GM19397 (cell line): ENCODE results near the gene CDC25B.

Source experiments
- ATAC-seq: cut with Tn5 transposase; IDR thresholded peaks from one replicate; pipeline ENCODE4 v1.9.1; 2021; ENCODE audit warnings: mild to moderate bottlenecking, moderate library complexity; ENCODE audit not compliant: unreplicated experiment

CDC25B gene

DNA sequence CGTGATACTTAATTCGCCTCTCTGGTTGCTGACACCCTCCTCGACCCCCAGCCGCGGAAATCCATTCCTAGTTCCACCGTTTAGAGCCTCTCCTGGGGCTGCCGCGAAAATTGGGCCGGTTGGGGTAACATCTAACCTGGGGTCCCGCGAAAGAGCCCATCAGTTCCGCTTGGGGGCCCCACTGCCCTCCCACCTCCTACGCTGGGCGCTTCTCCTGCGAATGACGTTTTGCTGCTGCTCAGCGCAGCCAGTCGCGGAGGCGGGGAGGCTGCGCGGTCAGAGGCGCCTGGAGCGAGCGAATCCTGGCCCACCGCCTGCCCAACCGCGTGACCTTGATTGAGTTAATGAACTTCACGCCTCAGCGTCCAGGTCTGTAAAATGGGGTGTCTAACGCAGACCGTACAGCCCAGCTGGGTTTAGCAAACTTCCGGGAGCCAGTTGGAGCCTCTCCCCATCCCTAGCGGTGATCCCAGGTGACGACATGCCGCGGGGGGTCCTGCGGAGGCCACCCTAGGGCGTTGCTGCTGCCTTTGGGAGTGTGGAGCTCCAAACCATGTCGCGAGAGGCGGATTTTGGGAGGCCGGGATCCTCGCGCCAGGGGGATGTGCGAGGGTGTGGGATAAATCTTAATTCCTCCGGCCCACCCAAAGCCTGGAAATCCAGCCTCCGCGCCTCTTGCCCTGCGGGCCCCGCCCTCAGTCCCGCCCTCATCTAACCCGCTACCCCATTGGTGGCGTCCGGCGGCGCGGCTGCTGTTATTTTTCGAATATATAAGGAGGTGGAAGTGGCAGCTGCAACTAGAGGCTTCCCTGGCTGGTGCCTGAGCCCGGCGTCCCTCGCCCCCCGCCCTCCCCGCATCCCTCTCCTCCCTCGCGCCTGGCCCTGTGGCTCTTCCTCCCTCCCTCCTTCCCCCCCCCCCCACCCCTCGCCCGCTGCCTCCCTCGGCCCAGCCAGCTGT lies at the start of gene CDC25B:
Gene CDC25B, plus strand, starts transcription at position 800 of the 958 bp plus-strand sequence. CDS start 222 bp downstream, outside the sequence.
- peak; percentile 67 for ATAC-seq

DNA sequence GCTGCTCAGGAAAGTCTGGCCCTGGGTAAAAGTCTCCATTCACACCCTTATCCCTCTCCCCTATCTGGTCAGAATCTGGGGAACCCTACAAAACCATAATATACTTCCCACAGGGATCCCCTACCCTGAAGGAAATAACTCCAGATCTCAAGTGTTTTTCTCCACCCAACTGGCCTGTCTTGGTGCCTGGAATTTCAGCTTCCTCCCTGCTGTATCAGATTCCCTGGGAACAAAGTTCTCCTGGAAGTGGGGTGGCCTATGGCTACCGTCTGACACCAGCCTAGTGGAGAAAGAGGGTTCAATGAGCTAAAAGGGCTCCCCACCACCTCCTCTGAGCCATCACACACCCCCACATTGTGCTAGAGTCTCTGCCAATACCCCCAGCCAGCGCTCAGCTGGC lies 48.6 kb upstream of the CDC25B start:
- no peak for ATAC-seq

DNA sequence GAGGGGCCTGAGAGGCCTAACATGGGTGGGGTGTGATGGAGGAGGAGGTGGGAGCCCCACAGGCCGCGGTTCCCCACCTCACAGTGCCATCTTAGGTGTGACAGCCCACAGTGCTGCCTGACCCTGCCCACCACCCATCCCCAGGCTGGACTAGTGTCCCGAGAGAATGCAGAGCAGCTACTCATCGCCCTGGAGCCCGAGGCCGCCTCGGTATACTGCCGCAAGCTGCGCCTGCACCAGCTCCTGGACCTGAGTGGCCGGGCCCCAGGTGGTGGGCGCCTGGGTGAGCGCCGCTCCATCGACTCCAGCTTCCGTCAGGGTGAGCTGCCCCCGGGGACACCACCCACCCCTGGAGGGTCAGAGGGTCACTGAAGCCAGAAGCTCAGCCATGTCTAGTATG lies 48.0 kb upstream of the CDC25B start:
- ATAC-seq, result no peak

DNA sequence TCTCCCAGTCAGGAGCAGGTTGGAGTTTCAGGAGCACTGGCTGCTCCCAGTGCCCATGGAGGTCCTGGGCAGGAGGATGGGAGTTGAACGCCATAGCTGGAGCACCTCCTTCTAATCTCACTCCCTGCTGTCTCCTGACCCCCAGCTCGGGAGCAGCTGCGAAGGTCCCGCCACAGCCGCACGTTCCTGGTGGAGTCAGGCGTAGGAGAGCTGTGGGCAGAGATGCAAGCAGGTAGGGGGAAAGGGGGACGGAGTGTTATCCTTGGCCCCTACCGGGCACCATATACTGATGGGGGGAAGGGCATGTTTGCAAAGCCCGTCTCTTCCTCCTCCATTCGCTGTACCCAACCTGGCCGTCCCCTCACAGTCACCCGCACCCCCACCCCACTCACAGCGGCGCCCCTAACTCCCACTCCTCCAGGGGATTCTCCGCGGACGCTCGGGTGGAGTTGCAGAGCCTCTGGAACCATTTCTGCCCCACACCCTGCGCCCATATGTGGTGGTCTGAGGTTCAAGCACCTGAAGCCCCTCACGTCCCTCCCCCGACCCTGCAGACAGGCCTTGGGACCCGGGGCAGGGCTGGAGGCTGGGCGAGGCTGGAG lies 46.9 kb upstream of the CDC25B start:
- no peak for ATAC-seq

DNA sequence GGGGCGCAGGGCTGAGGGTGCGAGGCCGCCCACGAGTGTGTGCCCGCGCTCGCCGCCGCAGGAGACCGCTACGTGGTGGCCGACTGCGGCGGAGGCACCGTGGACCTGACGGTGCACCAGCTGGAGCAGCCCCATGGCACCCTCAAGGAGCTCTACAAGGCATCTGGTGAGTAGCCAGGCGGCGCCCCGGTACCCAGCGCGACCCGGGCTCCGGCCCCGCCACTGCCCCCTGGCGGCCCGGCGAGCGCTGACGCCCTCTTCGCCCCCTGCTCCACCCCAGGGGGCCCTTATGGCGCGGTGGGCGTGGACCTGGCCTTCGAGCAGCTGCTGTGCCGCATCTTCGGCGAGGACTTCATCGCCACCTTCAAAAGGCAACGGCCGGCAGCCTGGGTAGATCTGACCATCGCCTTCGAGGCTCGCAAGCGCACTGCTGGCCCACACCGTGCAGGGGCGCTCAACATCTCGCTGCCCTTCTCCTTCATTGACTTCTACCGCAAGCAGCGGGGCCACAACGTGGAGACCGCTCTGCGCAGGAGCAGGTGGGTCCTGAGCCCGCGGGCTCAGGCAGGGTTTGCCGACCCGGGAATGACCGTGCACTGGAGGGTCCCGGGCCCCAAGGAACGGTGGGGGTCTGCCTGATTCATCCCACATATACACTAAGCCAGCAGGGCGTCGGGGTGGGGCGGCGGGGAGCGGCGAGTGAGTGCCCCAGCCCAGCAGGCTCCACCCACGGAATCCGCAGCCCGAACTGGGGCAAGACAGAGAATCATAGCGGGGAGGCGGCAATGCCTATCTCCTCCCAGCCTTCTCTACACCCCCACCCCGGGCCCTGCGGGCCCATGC lies 46.2 kb upstream of the CDC25B start:
- ATAC-seq, result no peak

DNA sequence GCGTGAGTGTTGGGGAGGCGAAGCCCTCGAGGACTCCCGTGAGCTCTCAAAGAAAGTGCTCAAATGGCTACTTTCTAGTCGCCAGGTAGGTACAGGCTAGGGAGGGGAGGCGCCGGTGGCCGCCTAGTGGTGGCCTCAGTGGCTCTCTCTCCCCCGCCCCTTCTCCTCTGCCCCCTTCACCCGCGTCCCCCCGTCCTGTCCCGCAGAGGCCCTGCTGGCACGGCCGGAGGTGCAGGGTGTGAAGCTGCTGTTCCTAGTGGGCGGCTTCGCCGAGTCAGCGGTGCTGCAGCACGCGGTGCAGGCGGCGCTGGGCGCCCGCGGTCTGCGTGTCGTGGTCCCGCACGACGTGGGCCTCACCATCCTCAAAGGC lies 44.8 kb upstream of the CDC25B start:
- ATAC-seq, result no peak

DNA sequence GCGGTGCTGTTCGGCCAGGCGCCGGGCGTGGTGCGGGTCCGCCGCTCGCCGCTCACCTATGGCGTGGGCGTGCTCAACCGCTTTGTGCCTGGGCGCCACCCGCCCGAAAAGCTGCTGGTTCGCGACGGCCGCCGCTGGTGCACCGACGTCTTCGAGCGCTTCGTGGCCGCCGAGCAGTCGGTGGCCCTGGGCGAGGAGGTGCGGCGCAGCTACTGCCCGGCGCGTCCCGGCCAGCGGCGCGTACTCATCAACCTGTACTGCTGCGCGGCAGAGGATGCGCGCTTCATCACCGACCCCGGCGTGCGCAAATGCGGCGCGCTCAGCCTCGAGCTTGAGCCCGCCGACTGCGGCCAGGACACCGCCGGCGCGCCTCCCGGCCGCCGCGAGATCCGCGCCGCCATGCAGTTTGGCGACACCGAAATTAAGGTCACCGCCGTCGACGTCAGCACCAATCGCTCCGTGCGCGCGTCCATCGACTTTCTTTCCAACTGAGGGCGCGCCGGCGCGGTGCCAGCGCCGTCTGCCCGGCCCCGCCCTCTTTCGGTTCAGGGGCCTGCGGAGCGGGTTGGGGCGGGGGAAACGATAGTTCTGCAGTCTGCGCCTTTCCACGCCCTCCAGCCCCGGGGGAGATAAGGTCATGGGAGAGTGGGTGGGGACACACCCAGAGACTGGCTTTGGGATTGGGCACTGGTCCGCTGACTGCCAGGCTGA lies 44.3 kb upstream of the CDC25B start:
- ATAC-seq, result no peak

DNA sequence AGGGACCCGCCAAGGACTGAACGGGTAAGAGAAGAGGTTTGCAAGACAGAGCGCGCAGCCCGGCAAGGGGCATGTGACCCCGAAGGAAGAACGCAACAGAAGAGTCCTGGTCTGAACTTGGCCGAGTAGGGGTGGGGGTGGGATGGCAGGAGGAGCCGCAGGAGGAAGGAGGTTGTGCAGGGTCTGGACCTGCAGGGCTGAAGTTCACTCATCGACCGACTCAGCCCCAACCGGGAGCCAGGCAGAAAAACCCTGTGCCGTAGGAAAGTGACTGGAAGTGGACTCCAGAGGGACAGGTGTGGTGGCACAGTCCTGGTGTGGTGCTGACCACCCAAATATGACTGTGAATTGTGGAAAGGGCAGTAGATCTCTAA lies 43.7 kb upstream of the CDC25B start:
- ATAC-seq, result no peak

DNA sequence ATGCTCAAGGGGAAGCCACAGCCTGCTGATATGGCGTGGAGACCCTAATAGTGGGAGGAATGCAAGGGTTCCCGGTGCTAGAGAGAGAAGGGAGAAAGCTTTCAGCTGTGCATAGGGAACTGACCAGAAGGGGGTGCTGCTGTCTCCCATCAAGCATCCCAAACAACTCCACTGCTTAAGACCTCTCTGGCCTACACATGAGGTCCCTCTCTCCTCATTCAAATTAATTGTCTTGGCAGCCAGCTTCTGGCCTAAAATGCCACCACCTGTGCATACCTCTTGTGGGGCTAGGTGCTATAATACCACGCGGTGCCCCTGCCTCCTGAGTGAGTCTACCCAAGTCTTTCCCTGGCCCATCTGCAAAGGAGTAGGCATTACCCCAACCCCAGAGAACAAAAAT lies 43.0 kb upstream of the CDC25B start:
- ATAC-seq, result no peak

DNA sequence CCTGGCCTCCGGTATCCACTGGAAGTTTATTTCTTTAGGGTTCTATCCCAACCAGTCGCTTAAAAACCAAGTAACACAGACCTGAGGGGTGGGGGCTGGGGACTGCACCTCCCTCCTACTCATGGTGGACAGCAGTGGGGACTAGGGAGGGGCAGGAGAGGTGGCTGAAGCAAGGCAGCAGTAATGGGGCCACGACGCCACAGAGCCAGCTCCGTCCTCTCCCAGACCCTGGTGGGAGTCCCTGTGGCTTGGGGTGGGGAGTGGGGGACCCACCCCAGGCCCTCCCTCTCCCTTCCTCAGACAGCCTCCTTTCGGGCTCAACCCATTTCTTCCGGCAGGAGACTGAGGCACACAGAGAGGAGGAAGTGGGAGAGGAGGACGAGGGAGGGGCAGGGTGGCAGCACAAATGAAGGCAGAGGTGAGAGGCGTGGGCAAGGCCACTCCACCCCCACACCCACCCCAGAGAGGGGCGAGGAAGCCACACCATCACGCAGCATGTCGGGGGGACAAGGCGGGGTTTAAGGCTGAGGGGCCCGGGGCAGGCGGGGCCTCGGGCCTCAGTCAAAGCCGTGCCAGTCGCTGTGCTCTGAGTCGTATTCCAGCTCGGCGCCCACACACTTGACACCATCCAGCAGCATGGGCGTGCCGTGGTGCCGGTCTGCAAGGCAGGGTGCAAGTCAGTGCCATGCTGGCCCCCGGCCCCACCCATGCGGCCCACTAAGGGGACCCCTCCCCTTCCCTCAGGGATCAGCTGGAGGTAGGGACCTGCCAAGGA lies 42.4 kb upstream of the CDC25B start:
- ATAC-seq, result no peak

DNA sequence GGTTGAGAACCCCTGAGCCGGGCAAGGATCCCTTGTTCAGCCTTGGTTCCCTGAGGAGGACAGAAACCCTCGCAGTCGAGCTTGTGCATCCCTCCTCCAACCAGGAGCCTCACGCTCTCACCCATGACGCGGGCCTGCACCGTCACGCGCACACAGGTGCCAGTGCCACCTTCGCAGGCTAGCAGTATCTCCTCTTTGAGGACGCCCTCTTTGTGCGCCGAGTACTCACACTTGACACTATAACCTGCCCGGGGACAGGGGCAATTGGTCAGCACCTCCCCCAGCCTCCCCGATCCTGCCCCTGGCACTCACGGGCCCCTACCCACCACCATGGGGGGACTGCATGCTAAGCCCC lies 41.9 kb upstream of the CDC25B start:
- no peak for ATAC-seq

DNA sequence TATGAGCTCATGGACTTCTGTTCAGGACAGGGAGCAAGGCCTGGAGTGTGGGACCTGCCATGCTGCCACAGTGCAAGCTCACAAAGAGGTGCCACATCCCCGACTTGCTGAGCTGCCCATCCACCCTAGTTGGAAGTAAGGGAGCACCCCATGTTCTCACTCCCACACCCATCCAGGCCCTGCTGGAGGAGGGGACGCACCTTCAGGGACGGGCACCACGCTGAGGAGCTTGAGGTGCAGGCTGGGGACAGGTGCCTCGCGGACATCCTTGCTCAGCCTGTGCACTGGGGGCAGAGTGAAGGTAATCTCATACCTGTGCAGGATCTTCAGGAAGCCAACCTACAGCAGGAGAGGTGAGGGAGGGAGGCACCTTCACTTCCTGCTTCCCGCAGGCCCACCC lies 40.8 kb upstream of the CDC25B start:
- no peak for ATAC-seq

DNA sequence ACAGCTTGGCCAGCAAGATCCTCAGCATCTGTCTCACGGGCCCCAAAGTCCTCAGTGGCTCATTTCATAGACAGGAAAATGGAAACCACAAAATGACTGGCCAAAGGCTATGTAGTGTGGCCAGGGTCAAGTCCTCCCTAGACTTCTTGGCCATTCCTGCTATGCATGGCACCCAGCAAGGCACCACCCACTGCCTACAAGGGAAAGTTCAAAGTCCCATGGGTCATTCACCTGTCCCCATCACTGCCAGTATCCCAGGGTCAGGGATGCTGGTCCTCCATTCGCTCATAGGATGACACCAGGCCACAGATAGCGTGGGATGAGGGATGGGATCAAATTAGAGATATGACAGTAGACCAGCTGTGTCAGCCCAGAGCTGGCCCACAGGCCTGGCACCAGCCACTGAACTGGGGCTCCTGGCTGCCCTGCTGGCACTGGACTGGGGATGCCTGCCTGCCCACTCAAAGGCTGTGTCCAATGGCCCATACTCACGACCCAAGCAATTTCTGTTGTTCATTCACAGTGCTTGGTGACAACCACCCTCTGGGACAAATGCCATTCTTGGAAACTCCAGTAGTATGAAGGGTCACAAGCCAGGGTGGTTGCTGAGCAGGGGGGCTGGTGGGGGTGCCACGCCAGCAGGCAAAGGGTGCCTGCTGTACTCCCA lies 40.2 kb upstream of the CDC25B start:
- ATAC-seq, result no peak

DNA sequence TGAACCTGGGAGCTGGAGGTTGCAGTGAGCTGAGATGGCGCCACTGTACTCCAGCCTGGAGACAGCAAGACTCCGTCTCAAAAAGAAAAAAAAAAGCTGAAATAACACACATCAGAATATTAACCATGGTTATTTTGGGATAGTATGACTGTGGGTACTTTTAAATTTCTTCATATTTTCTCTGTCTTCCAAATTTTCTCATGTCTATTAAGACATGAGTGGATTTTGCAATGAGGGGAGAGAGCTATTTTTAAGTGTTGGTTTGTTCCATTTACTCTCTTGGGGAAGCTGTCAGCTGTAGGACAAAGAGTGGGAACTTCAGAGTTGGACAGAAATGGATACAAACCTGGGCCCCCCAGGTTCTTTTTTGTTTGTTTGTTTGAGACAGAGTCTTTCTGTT lies 38.8 kb upstream of the CDC25B start:
- ATAC-seq, result no peak

DNA sequence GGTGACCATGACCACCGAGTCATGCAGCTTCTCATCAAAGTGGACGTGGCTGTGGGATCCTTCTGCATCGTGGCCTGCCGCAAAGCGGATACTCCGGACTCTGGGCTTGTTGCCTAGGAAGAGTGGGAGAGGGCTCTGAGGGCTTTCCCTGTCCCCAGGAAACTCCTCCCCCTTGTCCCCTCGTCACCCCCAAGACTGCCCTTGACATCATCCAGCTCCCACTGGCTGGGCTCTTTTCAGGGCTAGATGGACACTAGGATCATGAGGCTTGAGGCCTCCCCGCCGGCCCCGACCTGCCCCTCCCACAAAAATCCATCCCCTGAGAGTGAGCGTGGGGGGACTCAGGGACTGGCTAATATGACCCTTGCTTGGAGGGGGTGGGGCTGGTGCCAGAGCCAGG lies 37.5 kb upstream of the CDC25B start:
- no peak for ATAC-seq

DNA sequence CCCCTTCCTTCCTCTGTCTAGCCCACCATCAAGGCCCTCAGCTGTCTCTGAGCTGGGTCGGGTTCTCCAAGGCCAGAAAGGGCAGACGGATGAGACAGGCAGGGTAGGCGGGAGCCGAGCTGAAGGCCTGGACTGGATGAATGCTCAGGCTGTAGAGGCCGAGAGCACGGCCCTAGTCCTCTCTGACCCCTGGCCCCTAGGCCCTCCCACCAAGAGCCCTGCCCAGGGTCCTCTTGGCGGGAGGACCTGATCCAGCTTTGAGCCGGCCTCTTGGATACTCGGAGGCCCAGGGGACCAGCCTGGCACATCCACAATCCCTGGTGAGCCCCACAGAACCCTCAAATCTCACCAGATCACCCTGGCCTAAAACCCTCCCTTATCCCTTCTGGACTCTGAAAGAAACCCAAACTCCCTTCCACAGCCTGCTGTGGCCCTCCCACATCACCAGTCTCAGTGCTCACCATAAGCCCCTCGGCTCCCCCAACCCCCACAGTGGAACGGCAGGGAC lies 36.7 kb upstream of the CDC25B start:
- no peak for ATAC-seq

DNA sequence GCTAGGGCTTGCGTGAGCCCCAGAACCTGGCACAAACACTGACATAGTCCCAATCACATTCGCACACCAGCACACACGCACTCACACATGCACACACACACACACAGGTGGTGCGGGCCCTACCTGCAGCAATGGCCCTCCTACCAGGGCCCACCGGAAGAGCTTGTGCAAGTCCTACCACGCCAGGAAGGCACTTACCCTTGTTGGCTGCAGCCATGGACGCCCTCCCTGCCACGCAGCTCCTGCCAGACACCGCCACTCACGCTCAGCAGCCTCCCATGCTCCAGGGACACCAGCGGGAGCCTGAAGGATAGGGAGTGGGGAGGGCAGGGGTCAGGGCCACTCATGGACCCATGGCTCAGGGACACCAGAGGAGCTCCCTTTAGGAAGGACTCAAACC lies 36.2 kb upstream of the CDC25B start:
- ATAC-seq, result no peak

DNA sequence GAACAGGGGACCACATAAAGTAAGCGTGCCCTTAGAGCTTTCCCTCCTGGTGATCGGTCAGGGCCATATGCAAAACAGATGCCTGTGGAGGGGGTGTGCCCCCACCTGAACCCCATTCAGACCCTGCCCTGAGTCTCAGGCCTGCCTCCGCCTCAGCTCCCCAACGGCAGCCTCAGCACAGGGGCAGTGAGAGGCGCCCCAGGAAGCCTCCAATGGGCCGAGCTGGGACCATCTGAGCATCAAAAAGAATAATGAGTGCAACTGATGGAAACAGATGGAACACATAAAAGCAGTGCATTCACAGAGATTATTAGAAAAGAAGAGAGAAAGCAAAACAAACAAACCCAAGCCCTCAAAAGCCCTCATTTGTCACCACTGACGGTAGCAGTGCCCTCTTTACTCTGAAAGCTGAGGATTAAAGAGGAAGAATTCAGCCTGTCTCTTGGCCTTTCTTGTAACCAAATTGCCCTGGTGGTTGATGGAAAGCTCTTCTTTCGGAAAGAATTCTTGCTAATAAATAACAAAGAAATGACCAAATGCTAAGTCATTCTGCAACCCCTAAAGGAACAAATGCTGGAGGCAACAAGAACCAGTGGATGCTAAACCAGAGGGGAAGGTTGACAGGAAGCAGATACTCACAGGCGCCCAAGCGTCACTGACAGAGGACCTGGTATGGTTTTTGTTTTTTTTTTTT lies 35.3 kb upstream of the CDC25B start:
- ATAC-seq, result no peak
